IPS DF 19.7 (cell line): Measurements from ENCODE around the gene HLA-DQB2.
"Not testable (repeated sequence)": the region's sequence is repeated elsewhere in the genome, so short reads cannot be mapped to it uniquely, and the experiment has no call there.

Source experiments
- DNase-seq: peaks from one replicate; pipeline ENCODE4 v3.0.0-alpha.2; 2013; ENCODE audit warnings: low read depth, low spot score

The HLA-DQB2 gene

GRCh38 chr6:32745649-32746048 lies 17.7 kb downstream of the HLA-DQB2 start:
- not testable (repeated sequence) for DNase-seq

- no peak for DNase-seq
Observed at GRCh38 chr6:32744776-32745175, 18.6 kb downstream of the HLA-DQB2 start.

GRCh38 chr6:32742374-32742773 lies 21.0 kb downstream of the HLA-DQB2 start:
- DNase-seq, result no peak

GRCh38 chr6:32741031-32741960 lies 22.0 kb downstream of the HLA-DQB2 start, which contains the start of gene HLA-DQA2:
TSS of gene HLA-DQA2 (plus strand) at chr6:32741391. CDS start at chr6:32741444, 53 bp downstream.
- no peak for DNase-seq

DNA sequence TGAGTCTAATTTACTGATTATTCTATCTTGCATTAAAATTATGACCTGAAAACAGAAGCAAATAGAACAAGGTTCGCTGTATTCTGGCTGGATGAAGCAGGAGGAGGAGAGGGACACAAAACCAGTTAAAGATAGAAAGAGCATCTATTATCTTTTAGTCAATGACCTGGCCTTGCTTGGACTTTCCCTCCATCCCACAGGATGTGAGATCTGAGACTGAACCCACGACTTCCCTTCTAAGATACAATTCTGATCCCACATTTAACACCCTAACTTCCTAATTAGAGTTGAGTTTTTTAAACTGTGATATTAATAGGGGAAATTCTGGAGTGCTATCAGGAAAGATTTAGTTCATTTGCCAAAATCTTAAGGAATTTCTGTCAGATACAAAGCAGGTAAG lies 25.2 kb downstream of the HLA-DQB2 start:
- no peak for DNase-seq

- DNase-seq, result no peak
Observed at GRCh38 chr6:32718879-32719278, 44.5 kb downstream of the HLA-DQB2 start.

DNA sequence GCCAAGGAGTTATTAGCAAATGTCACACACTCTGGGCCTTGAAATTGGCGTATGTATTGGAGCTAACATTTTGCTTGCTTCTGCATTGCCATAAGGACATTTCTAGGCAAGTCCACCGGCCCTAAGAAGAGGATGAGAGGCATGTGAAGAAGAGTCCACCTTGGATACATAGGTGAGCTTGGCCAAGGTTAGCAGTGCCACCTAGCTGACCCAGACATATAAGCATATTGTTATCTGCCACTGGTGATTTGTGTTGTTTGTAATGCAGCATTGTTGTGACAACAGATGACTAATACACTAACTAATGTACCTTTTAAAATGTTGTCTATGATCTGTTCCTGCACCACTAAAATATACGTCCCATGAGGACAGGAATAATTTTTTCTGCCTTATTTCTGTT lies 46.9 kb downstream of the HLA-DQB2 start:
- DNase-seq, result no peak

DNA sequence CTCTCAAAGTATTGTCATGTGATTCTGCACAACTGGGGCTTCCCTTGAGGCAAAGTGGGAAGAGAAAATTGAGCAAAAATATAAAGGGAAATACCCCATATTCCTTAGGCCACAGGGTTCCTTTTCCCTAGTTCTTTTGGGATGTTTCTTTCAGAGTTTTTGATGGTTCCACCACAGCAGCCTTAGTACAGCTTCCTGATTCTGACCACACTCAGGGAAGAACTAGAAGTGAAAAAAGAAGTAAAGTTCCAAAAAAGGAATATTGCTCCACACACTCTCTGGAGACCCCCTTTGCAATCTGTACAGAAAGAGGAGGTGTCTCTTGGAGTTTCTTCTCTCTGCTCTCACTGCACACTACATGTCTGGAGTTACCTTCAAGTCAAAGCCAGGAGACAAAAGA lies 50.1 kb downstream of the HLA-DQB2 start:
- no peak for DNase-seq

- no peak for DNase-seq
Observed at GRCh38 chr6:32709625-32710024, 53.7 kb downstream of the HLA-DQB2 start.
